Upper lobe of right lung (tissue), 1 donor: ENCODE results near the gene DPP6. TPM values are rescaled to one million over a fixed set of nuclear protein-coding genes. Genes with fewer than 3 reads are reported as not detected.

ENCODE experiments used
- ATAC-seq: fragments of 200-7000 bp; cut with Tn5 transposase; one replicate; pipeline ENCODE4 v1.9.1; 2020; ENCODE audit warnings: mild to moderate bottlenecking, moderate library complexity
- DNase-seq: peaks from one replicate; pipeline ENCODE4 v3.0.0-alpha.2; 2020
- H3K27ac ChIP-seq: fragments of 200-600 bp; one replicate; pipeline ENCODE4 v1.8.0; 2022
- H3K27me3 ChIP-seq: fragments of 200-600 bp; one replicate; pipeline ENCODE4 v1.8.0; 2022; ENCODE audit warnings: mild to moderate bottlenecking
- H3K36me3 ChIP-seq: fragments of 200-600 bp; one replicate; pipeline ENCODE4 v1.8.0; 2022
- H3K4me1 ChIP-seq: fragments of 200-600 bp; one replicate; pipeline ENCODE4 v1.8.0; 2022
- H3K4me3 ChIP-seq: fragments of 200-600 bp; one replicate; pipeline ENCODE4 v1.8.0; 2022; ENCODE audit warnings: mild to moderate bottlenecking
- H3K9me3 ChIP-seq: fragments of 200-600 bp; one replicate; pipeline ENCODE4 v1.8.0; 2022
- intact Hi-C: fragments of 100-400 bp; cut with DNase I; formaldehyde crosslinking; loops from one replicate; pipeline ENCODE4 v1.11.0; 2022
- total RNA-seq: library from RNA; stranded (reverse); fragmentation: NEBNext Ultra II Directional; extraction: Animal tissue kit (Norgen Biotek cat#: 25700); gene quantifications from one replicate; pipeline ENCODE4 v1.2.1, GENCODE V29; 2021
- TF ChIP-seq, protein P1 (sequence below): fragments of 200-600 bp; IDR thresholded peaks from one replicate; pipeline ENCODE4 v1.8.0; 2022; ENCODE audit warnings: antibody characterized with exemption
- donor health status: DM: no; HTN: yes; CAD: no; lungs with severe emphysema.

DPP6 gene
- total RNA-seq, 1 donor from 2014 or later = 1.6 TPM

DNA sequence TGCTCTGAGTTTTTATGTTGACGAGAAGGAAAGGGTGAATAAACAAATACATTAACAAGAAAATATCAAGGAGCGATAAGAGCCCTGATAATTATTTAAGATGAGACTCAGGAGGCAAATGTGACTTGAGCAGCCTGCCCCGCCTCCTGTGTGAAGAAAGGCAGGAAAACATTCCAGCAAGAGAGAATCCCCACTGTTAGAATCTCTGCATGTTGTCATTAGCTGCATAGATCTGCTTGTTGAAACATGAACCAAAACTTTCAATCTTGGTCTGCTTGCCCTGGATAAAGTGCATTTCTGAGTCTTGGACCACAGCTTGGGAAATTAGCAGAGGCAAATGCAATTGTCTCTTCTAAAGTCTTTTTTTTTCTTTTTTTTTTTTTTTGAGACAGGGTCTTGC lies 120.0 kb downstream of the DPP6 start:
- TF ChIP-seq, protein P1, sequence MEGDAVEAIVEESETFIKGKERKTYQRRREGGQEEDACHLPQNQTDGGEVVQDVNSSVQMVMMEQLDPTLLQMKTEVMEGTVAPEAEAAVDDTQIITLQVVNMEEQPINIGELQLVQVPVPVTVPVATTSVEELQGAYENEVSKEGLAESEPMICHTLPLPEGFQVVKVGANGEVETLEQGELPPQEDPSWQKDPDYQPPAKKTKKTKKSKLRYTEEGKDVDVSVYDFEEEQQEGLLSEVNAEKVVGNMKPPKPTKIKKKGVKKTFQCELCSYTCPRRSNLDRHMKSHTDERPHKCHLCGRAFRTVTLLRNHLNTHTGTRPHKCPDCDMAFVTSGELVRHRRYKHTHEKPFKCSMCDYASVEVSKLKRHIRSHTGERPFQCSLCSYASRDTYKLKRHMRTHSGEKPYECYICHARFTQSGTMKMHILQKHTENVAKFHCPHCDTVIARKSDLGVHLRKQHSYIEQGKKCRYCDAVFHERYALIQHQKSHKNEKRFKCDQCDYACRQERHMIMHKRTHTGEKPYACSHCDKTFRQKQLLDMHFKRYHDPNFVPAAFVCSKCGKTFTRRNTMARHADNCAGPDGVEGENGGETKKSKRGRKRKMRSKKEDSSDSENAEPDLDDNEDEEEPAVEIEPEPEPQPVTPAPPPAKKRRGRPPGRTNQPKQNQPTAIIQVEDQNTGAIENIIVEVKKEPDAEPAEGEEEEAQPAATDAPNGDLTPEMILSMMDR = no peak
- H3K36me3 ChIP-seq = no peaks in the 10 kb centered on the region
- H3K27ac ChIP-seq = no peak overlapping the region
- no peaks in the 10 kb centered on the region for H3K4me1 ChIP-seq
- intact Hi-C loops = no loop called here
- ATAC-seq = no peak
- no peaks in the 10 kb centered on the region for H3K9me3 ChIP-seq
- DNase-seq = no peak
- H3K27me3 ChIP-seq = no peaks in the 10 kb centered on the region
- no peak overlapping the region for H3K4me3 ChIP-seq

DNA sequence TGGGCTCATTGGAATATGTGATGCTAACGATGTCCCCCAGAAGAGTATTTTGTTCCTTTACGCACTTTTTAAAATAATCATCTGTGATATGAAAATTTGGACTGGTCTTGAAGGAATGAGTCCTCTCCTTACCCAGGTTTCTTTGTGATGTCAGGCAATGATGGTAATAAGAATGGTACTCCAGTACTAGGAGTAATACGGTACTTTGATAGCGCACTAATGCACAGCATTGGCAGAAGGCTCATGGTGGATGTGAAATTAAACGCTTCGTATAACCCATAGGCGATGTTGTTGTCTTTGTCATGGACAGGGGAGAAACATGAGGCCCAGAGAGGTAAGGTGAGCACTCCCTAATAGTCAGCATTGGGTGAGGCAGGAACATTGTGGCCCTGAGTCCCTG lies 125.4 kb downstream of the DPP6 start:
- DNase-seq (no peak), ATAC-seq (no peak)
- Histone ChIP-seq H3K27me3 (no peaks in the 10 kb centered on the region), H3K9me3 (no peaks in the 10 kb centered on the region), H3K36me3 (no peaks in the 10 kb centered on the region), H3K4me1 (no peaks in the 10 kb centered on the region), H3K4me3 (no peak overlapping the region), H3K27ac (no peak overlapping the region)
- TF ChIP-seq, protein P1 = no peak
- intact Hi-C loops = no loop called here

- TF ChIP-seq, protein P1 = no peak
- Histone ChIP-seq H3K4me3 (no peak overlapping the region), H3K36me3 (no peaks in the 10 kb centered on the region), H3K9me3 (no peaks in the 10 kb centered on the region), H3K4me1 (no peaks in the 10 kb centered on the region), H3K27me3 (no peaks in the 10 kb centered on the region), H3K27ac (no peak overlapping the region)
- intact Hi-C loops = no loop called here
- ATAC-seq (no peak), DNase-seq (no peak)
Observed at GRCh38 chr7:154178895-154179294, 126.7 kb downstream of the DPP6 start.

DNA sequence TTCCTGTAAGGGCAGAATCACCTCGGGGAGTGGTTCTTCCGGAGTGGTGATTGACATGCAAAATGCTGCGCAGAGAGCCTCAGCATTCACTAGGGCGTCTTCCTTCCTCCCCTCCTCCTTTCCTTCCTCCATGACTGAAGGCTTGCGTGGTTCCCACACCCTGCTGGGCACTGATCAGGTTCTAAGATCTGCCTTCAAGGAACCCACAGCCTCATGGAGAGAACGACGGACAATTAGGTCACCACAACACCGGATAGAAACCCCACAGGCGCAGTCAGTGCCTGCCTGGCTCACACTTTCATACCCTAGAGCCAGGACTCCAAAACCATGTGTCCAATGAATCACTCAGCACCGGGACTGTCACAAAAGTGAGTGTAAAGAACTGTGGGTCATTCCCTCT lies 131.3 kb downstream of the DPP6 start:
- Histone ChIP-seq H3K27me3 (no peaks in the 10 kb centered on the region), H3K4me1 (no peaks in the 10 kb centered on the region), H3K27ac (no peak overlapping the region), H3K9me3 (no peaks in the 10 kb centered on the region), H3K36me3 (no peaks in the 10 kb centered on the region), H3K4me3 (no peak overlapping the region)
- TF ChIP-seq, protein P1 = no peak
- no peak for DNase-seq
- no peak for ATAC-seq
- intact Hi-C loops = no loop called here

GRCh38 chr7:154183946-154184345 lies 131.7 kb downstream of the DPP6 start:
- Histone ChIP-seq H3K27me3 (no peaks in the 10 kb centered on the region), H3K27ac (no peak overlapping the region), H3K4me3 (no peak overlapping the region), H3K9me3 (no peaks in the 10 kb centered on the region), H3K4me1 (no peaks in the 10 kb centered on the region), H3K36me3 (no peaks in the 10 kb centered on the region)
- DNase-seq (no peak), ATAC-seq (no peak)
- intact Hi-C loops = no loop called here
- TF ChIP-seq, protein P1 = no peak

- TF ChIP-seq, protein P1 = no peak
- DNase-seq = no peak
- Histone ChIP-seq H3K27me3 (no peaks in the 10 kb centered on the region), H3K36me3 (no peaks in the 10 kb centered on the region), H3K4me1 (no peaks in the 10 kb centered on the region), H3K4me3 (no peak overlapping the region), H3K27ac (no peak overlapping the region), H3K9me3 (no peaks in the 10 kb centered on the region)
- no peak for ATAC-seq
- intact Hi-C loops = no loop called here
Observed at GRCh38 chr7:154186811-154187210, 134.6 kb downstream of the DPP6 start.
